NCI-H748 treated with DMSO at 0.1 percent for 48 hours (cell line): ENCODE measurements around the gene TMEM221.

Experiments used
- DNase-seq: peaks from one replicate; lab custom pipeline; 2025; lab: John Stamatoyannopoulos, UW

TMEM221 gene

GRCh38 chr19:17405250-17406045, 43.0 kb downstream of the TMEM221 start, which contains the start of gene BST2:
Gene BST2, minus strand, starts transcription at chr19:17405630. Its CDS starts 55 bp downstream, at chr19:17405575.
- DNase-seq: no peak

GRCh38 chr19:17404621-17405249, 43.7 kb downstream of the TMEM221 start:
- DNase-seq: no peak

DNA sequence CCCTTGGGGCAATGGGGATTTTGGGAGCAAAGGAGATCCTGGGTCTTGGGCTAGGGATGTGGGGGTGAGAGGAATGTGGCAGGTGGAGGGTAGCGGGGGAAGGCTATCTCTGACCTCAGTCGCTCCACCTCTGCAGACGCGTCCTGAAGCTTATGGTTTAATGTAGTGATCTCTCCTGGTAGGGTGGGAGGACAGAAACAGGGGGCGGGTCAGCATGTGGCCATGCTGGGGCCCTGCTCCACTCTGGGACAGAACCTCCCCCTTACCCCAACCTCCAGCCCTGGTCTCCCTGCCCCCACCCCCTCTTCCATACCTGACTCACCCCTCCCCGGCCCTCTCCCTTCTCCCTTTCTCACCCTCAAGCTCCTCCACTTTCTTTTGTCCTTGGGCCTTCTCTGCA, 44.5 kb downstream of the TMEM221 start:
- DNase-seq: no peak

DNA sequence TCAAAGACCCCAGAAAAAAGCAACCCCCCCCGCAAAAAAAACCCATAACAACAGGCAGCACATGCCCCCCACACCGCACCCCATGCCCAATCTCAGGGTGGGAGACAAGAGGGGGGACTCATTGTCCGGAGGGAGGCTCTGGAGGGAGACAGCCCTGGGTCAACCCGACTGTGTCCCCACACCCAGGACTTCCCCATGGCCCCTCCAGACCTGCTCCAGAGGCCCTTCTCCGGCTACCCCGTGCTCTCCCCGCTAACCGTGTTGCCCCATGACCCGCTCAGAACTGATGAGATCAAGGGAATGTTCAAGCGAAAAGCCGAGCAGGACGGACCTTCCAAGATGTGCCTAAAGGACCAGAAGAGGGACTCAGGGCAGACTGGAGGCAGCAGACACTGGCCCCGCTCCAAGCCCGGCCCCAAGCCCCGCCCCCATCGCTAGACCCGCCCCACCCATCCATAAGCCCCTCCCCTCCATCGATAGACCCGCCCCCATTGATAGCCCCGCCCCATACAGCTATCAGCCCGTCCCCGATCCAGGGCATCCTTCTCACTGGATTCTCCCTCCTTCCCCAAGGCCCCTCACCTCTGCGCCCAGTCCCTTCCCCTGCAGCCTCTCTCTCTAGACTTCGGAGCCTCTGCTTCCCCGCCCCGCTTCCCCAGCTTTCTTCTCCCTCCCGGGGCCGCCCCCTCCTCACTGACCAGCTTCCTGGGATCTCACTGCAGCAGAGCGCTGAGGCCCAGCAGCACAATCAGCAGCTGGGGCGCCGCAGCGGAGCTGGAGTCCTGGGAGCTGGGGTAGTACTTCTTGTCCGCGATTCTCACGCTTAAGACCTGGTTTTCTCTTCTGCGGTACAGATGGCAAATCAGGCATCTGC, 45.2 kb downstream of the TMEM221 start:
- DNase-seq: no peak

GRCh38 chr19:17401628-17402027, 46.8 kb downstream of the TMEM221 start:
- no peak for DNase-seq

DNA sequence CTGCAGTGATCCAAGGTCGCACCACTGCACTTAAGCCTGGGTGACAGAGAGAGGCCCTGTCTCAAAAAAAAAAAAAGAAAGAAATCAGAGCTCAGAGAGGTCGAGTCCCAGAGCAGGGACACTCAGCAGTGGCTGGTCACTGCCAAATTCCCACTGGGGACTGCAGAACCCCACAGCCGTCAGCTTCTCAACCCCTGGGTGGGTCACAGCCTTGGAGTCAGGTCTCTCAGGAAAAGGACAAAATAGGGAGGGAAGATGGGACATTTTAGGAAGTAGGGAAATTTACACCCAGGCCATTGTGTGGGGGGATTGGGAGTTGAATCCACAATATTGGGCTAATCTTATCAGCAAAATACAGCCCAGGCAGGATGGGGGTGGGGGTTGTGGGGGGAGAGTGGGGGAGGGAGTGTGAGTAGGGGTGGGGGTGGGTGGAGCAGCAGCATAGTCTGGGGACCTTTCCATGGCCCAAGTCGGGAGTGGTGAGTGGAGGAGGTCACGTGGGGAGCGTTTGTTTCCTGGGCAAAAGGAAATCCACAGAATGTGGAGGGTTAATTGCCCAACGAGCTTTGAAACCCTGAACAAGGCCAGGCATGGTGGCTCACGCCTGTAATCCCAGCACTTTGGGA, 49.5 kb downstream of the TMEM221 start:
- no peak for DNase-seq

GRCh38 chr19:17394891-17395415, 53.5 kb downstream of the TMEM221 start:
- no peak for DNase-seq

DNA sequence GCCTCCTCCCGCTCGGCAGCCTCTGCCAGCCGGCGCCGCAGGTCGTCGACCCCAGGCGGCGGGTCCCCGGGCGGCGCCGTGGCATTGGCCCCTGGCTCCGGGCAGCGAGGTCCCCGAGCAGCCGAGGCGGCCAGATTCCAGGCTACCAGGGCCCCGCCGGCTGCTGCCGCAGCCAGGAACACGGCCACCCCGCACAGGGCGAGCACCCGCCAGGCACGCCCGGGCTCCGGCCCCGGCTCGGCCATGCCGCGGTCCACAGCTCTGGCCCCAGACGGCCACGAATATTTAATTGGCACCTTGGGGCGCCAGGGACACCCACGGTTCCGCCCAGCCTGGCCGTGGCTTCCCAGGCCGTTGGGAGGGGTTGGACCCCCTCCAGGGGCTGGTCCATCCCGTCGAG, 54.6 kb downstream of the TMEM221 start, which contains the start of gene CCDC194:
Gene CCDC194 (minus strand): TSS at position 283 of the 400 bp plus-strand sequence. CDS start 38 bp downstream, at position 245.
- no peak for DNase-seq

GRCh38 chr19:17393002-17393401, 55.5 kb downstream of the TMEM221 start:
- no peak for DNase-seq

DNA sequence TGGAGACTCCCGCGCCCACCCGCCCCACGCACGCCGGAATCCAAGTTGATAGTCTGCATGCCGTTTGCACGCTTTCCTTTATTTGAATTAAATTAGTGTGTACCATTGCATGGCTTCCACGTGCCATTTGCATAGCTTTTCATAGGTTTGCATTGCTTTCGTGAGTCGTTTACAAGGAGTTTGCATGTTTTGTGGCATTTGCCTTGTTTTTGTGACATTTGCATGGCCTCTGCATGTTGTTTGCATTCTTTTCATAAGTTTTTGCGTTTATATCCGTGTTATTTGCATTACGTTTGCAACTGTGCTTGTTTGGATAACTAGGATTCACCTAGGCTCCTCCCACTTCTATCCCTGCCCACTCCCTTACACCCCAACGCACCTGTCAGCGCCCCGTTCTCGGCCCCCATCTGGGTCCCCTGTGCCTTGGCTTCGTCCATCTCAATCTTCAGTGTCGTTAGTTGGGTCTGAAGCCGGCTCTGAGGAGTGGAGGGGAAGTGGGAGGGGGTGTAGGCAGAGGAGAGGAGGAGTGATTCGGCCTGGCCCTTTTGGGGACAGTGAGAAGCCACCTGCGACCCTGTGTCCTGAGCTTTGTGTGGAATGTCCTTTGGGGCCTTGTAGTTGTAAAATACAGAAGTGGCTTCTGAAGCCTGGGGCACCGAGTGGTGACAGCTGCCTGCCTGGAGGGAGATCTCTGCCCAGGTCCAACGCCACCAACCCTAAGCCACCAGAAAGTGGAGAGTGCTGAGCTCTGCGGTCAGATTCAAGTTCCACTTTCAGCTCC, 56.9 kb downstream of the TMEM221 start:
- no peak for DNase-seq

DNA sequence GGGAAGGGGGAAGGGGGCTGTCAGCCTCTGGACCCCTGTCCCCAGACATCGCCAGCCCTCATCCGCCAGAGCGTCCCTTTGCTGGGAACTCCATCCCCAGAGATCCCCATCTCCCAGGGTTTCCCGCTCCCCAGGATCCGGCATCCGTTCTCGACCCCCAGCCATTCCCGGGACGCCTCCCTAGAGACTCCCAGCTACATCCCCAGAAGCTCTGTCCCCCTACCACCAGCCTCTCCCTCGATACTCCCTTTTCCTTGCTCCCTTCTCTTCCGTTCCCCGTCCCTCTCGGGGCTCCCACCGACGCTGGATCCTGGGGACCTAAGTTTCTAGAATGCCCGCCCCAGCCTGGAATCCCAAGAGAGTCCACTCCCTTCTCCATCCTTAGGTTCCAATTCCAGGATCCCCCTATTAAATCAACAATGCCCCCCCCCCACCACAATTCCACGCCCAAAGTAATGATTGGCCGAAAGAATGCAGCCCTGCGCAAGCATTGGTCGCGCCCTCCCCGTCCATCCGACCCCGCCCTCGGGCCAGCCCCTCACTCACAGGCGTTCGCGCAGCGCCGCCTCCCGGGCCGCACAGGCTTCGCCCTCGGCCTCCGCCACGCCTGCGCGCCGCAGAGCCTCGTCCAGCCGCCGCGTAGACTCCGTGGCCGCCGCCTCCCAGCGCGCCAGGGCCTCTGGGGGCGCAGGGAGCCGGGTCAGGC, 57.6 kb downstream of the TMEM221 start:
- peak; percentile 57 for DNase-seq

DNA sequence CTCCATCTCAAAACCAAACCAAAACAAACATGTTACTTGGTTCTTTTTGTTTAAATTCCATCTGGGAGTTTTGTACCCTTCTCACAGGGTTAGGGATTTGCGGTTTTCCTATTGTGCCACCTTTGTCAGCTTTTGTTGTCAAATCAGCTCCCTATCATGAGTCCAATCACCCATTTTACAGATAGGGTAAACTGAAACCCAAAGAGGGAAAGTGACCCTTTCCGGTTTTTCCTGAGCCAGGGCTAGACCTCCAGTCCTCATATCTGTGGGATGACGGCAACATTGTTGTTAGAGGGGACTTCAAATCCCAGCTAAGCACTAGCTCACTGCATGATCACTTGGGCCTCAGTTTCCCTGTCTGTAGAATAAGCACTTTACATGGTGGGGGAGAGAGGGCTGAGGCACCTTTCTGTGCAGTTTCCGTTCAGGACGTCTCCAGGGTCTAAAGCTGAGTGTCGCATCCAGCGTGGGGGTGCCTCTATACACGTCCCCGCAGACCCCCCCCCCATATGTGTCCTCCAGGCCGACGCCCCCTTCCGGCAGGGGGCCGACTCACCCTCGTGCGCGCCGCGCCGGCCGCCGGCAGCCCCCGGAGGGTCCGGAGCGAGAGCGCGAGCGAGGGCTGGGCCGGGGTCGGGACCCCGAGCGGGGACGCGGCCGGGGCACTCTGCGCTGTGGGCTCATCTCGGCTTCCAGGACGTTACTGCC, 58.4 kb downstream of the TMEM221 start:
- DNase-seq: no peak

- no peak for DNase-seq
Observed at GRCh38 chr19:17389288-17389687, 59.2 kb downstream of the TMEM221 start.

DNA sequence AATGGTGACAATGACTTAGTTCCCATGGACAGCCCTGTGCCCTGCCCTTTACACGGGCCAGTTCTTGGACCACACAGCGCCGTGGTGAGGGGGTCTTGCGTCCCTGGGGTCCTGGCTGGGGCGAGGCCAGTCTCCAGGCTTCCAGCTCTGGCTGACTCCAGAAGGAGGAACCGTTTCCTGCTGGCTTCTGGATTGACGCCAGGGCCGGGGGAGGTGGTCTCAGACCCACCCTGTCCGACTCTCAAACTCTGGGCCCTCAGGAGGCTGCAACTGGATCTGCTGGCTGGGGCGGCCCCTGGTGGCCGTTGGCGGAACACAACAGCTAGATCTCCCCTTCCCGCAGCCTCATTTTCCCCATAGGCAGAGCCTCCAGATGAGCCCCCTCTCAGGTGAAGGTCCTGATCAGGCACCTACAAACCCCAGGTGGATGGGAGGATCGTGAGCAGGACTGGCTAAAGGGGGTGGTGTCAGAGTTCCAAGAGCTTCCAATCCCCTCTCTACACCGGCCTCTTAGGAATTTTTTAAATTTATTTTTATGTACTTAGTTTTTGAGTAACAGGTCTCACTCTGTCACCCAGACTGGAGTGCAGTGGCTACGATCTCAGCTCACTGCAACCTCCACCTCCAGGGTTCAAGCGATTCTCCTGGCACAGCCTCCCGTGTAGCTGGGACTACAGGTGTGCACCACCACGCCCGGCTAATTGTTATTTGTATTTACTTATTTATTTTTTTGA, 62.4 kb downstream of the TMEM221 start:
- DNase-seq: peak; percentile 3
